B cell (primary cell): Measurements from ENCODE around the gene PRDX1. TPM values are rescaled to one million over a fixed set of nuclear protein-coding genes. Genes with fewer than 3 reads are reported as not detected.

Source experiments
- ATAC-seq: fragments of 200-7000 bp; cut with Tn5 transposase; one replicate; pipeline ENCODE4 v1.10.0; 2021; ENCODE audit warnings: low read depth, mild to moderate bottlenecking, moderate number of reproducible peaks, moderate library complexity
- CTCF ChIA-PET: fragments of 350-600 bp; sonication (Branson Sonifier 250); formaldehyde crosslinking; loops from one replicate; lab custom pipeline; 2021; ENCODE audit warnings: antibody characterized with exemption, inconsistent platforms; lab: Charles Lee
- POLR2A ChIA-PET: fragments of 350-600 bp; sonication (Branson Sonifier 250); formaldehyde crosslinking; loops from one replicate; lab custom pipeline; 2021; ENCODE audit warnings: antibody characterized with exemption; lab: Charles Lee
- DNase-seq: peaks from one replicate; pipeline ENCODE4 v3.0.0; 2013
- H2AFZ ChIP-seq: 2 replicates; pipeline ENCODE4 v1.6.1; 2012; ENCODE audit warnings: mild to moderate bottlenecking, low read depth, low read length; ENCODE audit not compliant: insufficient read depth, poor library complexity, severe bottlenecking
- H3K27ac ChIP-seq, 2 donors: 1 replicate in 1 of 2; 2 replicates in 1 of 2; pipeline ENCODE4 v1.5.1; 2012 to 2013; ENCODE audit warnings: low read length in 2 of 2, mild to moderate bottlenecking in 2 of 2, moderate library complexity in 1 of 2
- H3K27me3 ChIP-seq, 4 experiments: fragments of 200-600 bp in 1 of 4; sonication (generic) in 1 of 4; replicated peaks in 1 of 4; 1 replicate in 2 of 4; 2 replicates in 2 of 4; pipeline versions ENCODE4 v1.6.1 to v1.7.0; 2013 to 2016; ENCODE audit warnings: low read length in 3 of 4, mild to moderate bottlenecking in 2 of 4, mixed read lengths in 1 of 4, moderate library complexity in 1 of 4; ENCODE audit not compliant: insufficient read depth in 4 of 4, control insufficient read depth in 3 of 4; ENCODE audit errors: control extremely low read depth in 1 of 4
- H3K36me3 ChIP-seq, 2 experiments: replicated peaks in 1 of 2; 1 replicate in 1 of 2; 2 replicates in 1 of 2; pipeline versions ENCODE4 v1.6.1 to v1.7.1; 2013; ENCODE audit warnings: low read length in 1 of 2; ENCODE audit not compliant: insufficient read depth in 2 of 2, control insufficient read depth in 1 of 2; ENCODE audit errors: control extremely low read depth in 1 of 2, extremely low read depth in 1 of 2
- H3K4me1 ChIP-seq, 2 donors: fragments of 200-600 bp in 1 of 2; sonication (generic) in 1 of 2; 1 replicate in 1 of 2; 2 replicates in 1 of 2; pipeline versions ENCODE4 v1.5.1 to v1.6.1; 2013 to 2017; ENCODE audit warnings: low read length in 2 of 2; ENCODE audit not compliant: control insufficient read depth in 2 of 2, insufficient read depth in 2 of 2
- H3K4me2 ChIP-seq: replicated peaks from 2 replicates; pipeline ENCODE3; 2012; ENCODE audit warnings: mild to moderate bottlenecking, low read depth, low read length; ENCODE audit not compliant: poor library complexity, severe bottlenecking
- H3K4me3 ChIP-seq, 5 experiments: fragments of 200-600 bp in 1 of 5; sonication (generic) in 1 of 5; 1 replicate in 3 of 5; 2 replicates in 2 of 5; pipeline versions ENCODE4 v1.5.1 to v1.7.0; 2011 to 2016; ENCODE audit warnings: low read length in 4 of 5, mild to moderate bottlenecking in 4 of 5, low read depth in 2 of 5, control low read depth in 1 of 5, moderate library complexity in 1 of 5; ENCODE audit not compliant: insufficient read depth in 1 of 5; ENCODE audit errors: control extremely low read depth in 1 of 5, extremely low read depth in 1 of 5
- H3K79me2 ChIP-seq: fragments of 200-600 bp; sonication (generic); one replicate; pipeline ENCODE4 v1.6.0; 2016; ENCODE audit warnings: low read length; ENCODE audit not compliant: control insufficient read depth, insufficient read depth
- H3K9ac ChIP-seq: fragments of 200-600 bp; sonication (generic); 2 replicates; pipeline ENCODE4 v1.6.1; 2017; ENCODE audit warnings: mild to moderate bottlenecking, low read length, moderate library complexity
- H3K9me3 ChIP-seq, 3 donors: one replicate each; pipeline versions ENCODE4 v1.6.1 to v1.7.1; 2013; ENCODE audit warnings: low read length in 2 of 3; ENCODE audit not compliant: control insufficient read depth in 2 of 3, insufficient read depth in 1 of 3; ENCODE audit errors: control extremely low read depth in 1 of 3
- H4K20me1 ChIP-seq: 2 replicates; pipeline ENCODE4 v1.6.0; 2012; ENCODE audit warnings: mild to moderate bottlenecking, low read length; ENCODE audit not compliant: insufficient read depth, control insufficient read depth, poor library complexity, severe bottlenecking
- H3K27ac Mint-ChIP-seq: one replicate; pipeline ENCODE4 v1.8.0; 2021; ENCODE audit warnings: mixed read lengths
- H3K27me3 Mint-ChIP-seq: one replicate; pipeline ENCODE4 v1.8.0; 2021; ENCODE audit warnings: mixed read lengths
- H3K4me1 Mint-ChIP-seq: one replicate; pipeline ENCODE4 v1.8.0; 2021; ENCODE audit warnings: mixed read lengths
- H3K4me3 Mint-ChIP-seq: one replicate; pipeline ENCODE4 v1.8.0; 2021; ENCODE audit warnings: mixed read lengths
- H3K9me3 Mint-ChIP-seq: one replicate; pipeline ENCODE4 v1.8.0; 2022; ENCODE audit warnings: mixed read lengths; ENCODE audit not compliant: insufficient read depth
- EZH2 ChIP-seq: IDR thresholded peaks from 2 replicates; pipeline ENCODE4 v1.6.1; 2012; ENCODE audit warnings: borderline replicate concordance, low read depth, mild to moderate bottlenecking, moderate library complexity, low read length; ENCODE audit not compliant: insufficient read depth, poor library complexity, severe bottlenecking
- WGBS: methylation state at CpG from one replicate; pipeline ENCODE4 v1.1.5; 2013; ENCODE audit warnings: missing lambda C conversion rate; ENCODE audit not compliant: insufficient coverage; 5-methylcytosine and 5-hydroxymethylcytosine counted together
- intact Hi-C: fragments of 100-400 bp; cut with micrococcal nuclease; formaldehyde crosslinking; loops from one replicate; pipeline ENCODE4 v1.10.0; 2022
- polyA plus RNA-seq: library from polyadenylated mRNA; depleted of rRNA; stranded (reverse); fragments of >200 nt; gene quantifications from 2 replicates; pipeline ENCODE4 v1.2.3, GENCODE V29; 2012
- total RNA-seq, 2 donors: library from RNA; stranded (reverse); fragments of 120-200 nt in 1 of 2; gene quantifications; 1 replicate in 1 of 2; 2 replicates in 1 of 2; pipeline versions ENCODE4 v1.2.3 to v1.2.4, GENCODE V29; 2013 to 2022
- TF ChIP-seq, protein P1 (sequence below): fragments of 200-600 bp; IDR thresholded peaks from one replicate; pipeline ENCODE4 v1.8.0; 2022; ENCODE audit warnings: antibody characterized with exemption, mild to moderate bottlenecking

Gene PRDX1
- total and polyA plus RNA-seq, 2 donors (not counting 1 experiment from before 2014, with no cell fraction given), result 56.4 to 104 TPM

DNA sequence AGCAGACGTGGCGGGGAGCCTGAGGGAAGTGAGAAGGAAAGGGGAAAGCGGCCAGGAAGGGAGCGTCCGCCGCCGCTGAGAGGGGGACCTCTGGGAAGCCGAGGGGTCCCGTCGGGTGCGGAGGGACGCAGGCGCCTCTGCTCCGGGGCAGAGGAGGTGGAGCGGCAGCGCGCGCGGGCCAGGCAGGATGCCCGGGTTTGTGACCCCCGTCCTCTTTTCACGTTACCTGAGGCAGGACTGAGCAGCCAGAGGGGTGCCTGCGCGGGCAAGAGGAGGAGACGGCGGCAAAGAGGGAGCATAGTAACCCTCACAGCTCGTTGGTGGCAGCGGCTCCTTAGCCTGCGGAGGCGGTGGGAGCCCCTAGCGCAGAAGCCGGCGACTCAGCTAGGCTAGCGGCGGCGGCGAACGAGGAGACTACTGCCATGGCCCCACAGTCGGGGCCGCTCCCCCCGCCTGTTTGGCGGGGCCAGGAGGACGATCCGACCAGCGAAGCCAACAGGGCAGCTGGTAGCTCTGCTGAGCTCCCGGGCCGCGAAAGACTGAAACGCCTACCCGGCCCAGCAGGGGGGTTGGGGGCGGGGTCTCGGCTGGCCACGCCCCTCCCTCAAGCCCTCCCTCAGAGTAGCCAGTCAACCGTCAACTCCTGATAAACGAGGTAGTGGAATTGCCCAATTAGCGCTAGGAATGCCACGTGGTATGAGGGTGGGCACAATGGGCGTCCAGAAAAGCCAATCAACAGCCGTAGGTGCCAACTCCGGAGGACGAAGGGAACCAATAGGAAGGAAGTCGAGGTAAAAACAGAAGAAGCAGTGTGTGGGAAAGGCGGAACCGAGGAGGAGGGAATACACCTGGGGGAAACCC is 30.8 kb downstream of the PRDX1 start, which contains the start of gene TESK2:
Gene TESK2 (minus strand): TSS at position 538 of the 861 bp plus-strand sequence. CDS start 33,378 bp downstream, outside the sequence.
- ChIA-PET POLR2A (interaction anchor here (0.5 to 4.0 kb wide), 17 partner anchors 9 to 769 kb away, joined by 3 to 33 read pairs (median 6); partner anchors contain the start of genes CCDC163, MMACHC, MUTYH and PRDX1), CTCF (interaction anchor here (0.6 to 11.0 kb wide), 28 partner anchors 9 to 804 kb away, joined by 3 to 478 read pairs (median 6); partner anchors contain the start of genes CCDC163, HECTD3, MMACHC and MUTYH)
- Histone ChIP-seq H3K4me2 (peak within 1 kb of the TSS; percentile 84), H3K27me3 (no peaks in the 10 kb centered on the region), H3K9me3 (no peaks in the 10 kb centered on the region), H3K4me3 (peak within 1 kb of the TSS; percentile 67 to 88 (median 83)), H3K27ac (peak within 1 kb of the TSS; percentile 60 to 80), H2AFZ (peak within 1 kb of the TSS; percentile 86), H3K4me1 (peaks cover 28% of the 10 kb centered on the region in 2 donors), H3K36me3 (peaks cover 0 to 13% of the 10 kb centered on the region in 2 experiments), H4K20me1 (peaks cover 10% of the 10 kb centered on the region), H3K9ac (peak within 1 kb of the TSS; percentile 80), H3K79me2 (peaks cover 52% of the 10 kb centered on the region)
- Mint-ChIP-seq H3K4me3 (no peak within 1 kb of the TSS), H3K4me1 (peaks cover 22% of the 10 kb centered on the region), H3K27ac (no peak within 1 kb of the TSS), H3K9me3 (no peaks in the 10 kb centered on the region), H3K27me3 (no peaks in the 10 kb centered on the region)
- WGBS, result under 1% methylated on average over 61 of the region's 64 CpGs
- DNase-seq (peak; percentile 99), ATAC-seq (peak; percentile 88)
- intact Hi-C loops, result loop anchor here (1.0 to 5.0 kb wide), 10 partner anchors 9 to 1134 kb away; partner anchors contain the start of genes ARMH1, CCDC163, ERI3 and MMACHC
- TF ChIP-seq, protein P1, sequence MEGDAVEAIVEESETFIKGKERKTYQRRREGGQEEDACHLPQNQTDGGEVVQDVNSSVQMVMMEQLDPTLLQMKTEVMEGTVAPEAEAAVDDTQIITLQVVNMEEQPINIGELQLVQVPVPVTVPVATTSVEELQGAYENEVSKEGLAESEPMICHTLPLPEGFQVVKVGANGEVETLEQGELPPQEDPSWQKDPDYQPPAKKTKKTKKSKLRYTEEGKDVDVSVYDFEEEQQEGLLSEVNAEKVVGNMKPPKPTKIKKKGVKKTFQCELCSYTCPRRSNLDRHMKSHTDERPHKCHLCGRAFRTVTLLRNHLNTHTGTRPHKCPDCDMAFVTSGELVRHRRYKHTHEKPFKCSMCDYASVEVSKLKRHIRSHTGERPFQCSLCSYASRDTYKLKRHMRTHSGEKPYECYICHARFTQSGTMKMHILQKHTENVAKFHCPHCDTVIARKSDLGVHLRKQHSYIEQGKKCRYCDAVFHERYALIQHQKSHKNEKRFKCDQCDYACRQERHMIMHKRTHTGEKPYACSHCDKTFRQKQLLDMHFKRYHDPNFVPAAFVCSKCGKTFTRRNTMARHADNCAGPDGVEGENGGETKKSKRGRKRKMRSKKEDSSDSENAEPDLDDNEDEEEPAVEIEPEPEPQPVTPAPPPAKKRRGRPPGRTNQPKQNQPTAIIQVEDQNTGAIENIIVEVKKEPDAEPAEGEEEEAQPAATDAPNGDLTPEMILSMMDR, result peak; percentile 7
- TF ChIP-seq EZH2, result no peak
